ENCODE data around the gene LPAR6.

- no peak for TF ChIP-seq CTCF (IDR thresholded peaks at IDR 0.05; ENCODE audit: insufficient read depth, low read length, poor library complexity, severe bottlenecking)
- no peak for TF ChIP-seq EZH2phosphoT487 (conservative IDR thresholded peaks at IDR 0.05; ENCODE audit: low read length)
Measured at GRCh38 chr13:48391257-48391656, 21.7 kb downstream of the LPAR6 start.

Data from SU-DHL-6 (cell line).